H9 (cell line): ENCODE data around the gene DOCK9. TPM values are rescaled to one million over a fixed set of nuclear protein-coding genes. Genes with fewer than 3 reads are reported as not detected.

ENCODE experiments used
- DNase-seq: peaks from one replicate; pipeline ENCODE4 v3.0.0-alpha.2; 2017
- H2AFZ ChIP-seq: one replicate; pipeline ENCODE4 v1.6.1; 2013; ENCODE audit warnings: mild to moderate bottlenecking, low read length, control low read depth, moderate library complexity
- H2AK5ac ChIP-seq: 2 replicates; pipeline ENCODE4 v1.6.1; 2013; ENCODE audit warnings: low read length, control low read depth, mixed read lengths; ENCODE audit not compliant: insufficient read length
- H2BK120ac ChIP-seq: one replicate; pipeline ENCODE4 v1.6.1; 2013; ENCODE audit warnings: low read depth, mild to moderate bottlenecking, low read length, control low read depth, inconsistent platforms; ENCODE audit not compliant: poor library complexity, severe bottlenecking
- H2BK12ac ChIP-seq: 2 replicates; pipeline ENCODE4 v1.6.1; 2013; ENCODE audit warnings: low read length, control low read depth, mixed read lengths, low read depth; ENCODE audit not compliant: insufficient read length
- H2BK15ac ChIP-seq: 2 replicates; pipeline ENCODE4 v1.6.1; 2013; ENCODE audit warnings: low read depth, low read length, control low read depth
- H2BK20ac ChIP-seq: one replicate; pipeline ENCODE4 v1.6.1; 2013; ENCODE audit warnings: low read depth, mild to moderate bottlenecking, low read length, control low read depth, inconsistent platforms; ENCODE audit not compliant: poor library complexity, severe bottlenecking
- H2BK5ac ChIP-seq: 2 replicates; pipeline ENCODE4 v1.6.1; 2013; ENCODE audit warnings: low read length, control low read depth, mixed read lengths; ENCODE audit not compliant: insufficient read length
- H3K14ac ChIP-seq: 2 replicates; pipeline ENCODE4 v1.6.1; 2013; ENCODE audit warnings: low read length, control low read depth; ENCODE audit not compliant: insufficient read depth
- H3K18ac ChIP-seq: 2 replicates; pipeline ENCODE4 v1.6.1; 2013; ENCODE audit warnings: low read depth, mild to moderate bottlenecking, mixed read lengths, low read length, control low read depth; ENCODE audit not compliant: insufficient read length
- H3K23ac ChIP-seq: 2 replicates; pipeline ENCODE4 v1.6.1; 2013; ENCODE audit warnings: low read length, control low read depth, mixed read lengths, low read depth; ENCODE audit not compliant: insufficient read length
- H3K23me2 ChIP-seq: 2 replicates; pipeline ENCODE4 v1.6.1; 2013; ENCODE audit warnings: low read depth, mild to moderate bottlenecking, mixed read lengths, low read length, control low read depth; ENCODE audit not compliant: insufficient read length, poor library complexity, severe bottlenecking
- H3K27ac ChIP-seq: 2 replicates; pipeline ENCODE4 v1.5.1; 2013; ENCODE audit warnings: low read length, control low read depth, mixed read lengths, low read depth; ENCODE audit not compliant: insufficient read length
- H3K27me3 ChIP-seq: 2 replicates; pipeline ENCODE4 v1.6.1; 2013; ENCODE audit warnings: low read length, control low read depth, inconsistent platforms; ENCODE audit not compliant: insufficient read depth
- H3K4ac ChIP-seq: 2 replicates; pipeline ENCODE4 v1.6.1; 2013; ENCODE audit warnings: low read depth, mild to moderate bottlenecking, control low read depth, inconsistent platforms, low read length, moderate library complexity
- H3K4me1 ChIP-seq: 2 replicates; pipeline ENCODE4 v1.6.1; 2013; ENCODE audit warnings: low read length, control low read depth, inconsistent platforms; ENCODE audit not compliant: insufficient read depth
- H3K4me2 ChIP-seq: 2 replicates; pipeline ENCODE4 v1.6.1; 2013; ENCODE audit warnings: low read length, control low read depth, mixed read lengths; ENCODE audit not compliant: insufficient read length, insufficient read depth
- H3K56ac ChIP-seq: 2 replicates; pipeline ENCODE4 v1.6.1; 2013; ENCODE audit warnings: low read depth, mild to moderate bottlenecking, mixed read lengths, low read length, control low read depth; ENCODE audit not compliant: insufficient read length
- H3K79me1 ChIP-seq: 2 replicates; pipeline ENCODE4 v1.6.1; 2013; ENCODE audit warnings: low read depth, mild to moderate bottlenecking, moderate library complexity, low read length, control low read depth, inconsistent platforms; ENCODE audit not compliant: insufficient read depth, poor library complexity, severe bottlenecking
- H3K79me2 ChIP-seq: 2 replicates; pipeline ENCODE4 v1.6.1; 2013; ENCODE audit warnings: low read length, control low read depth, inconsistent platforms; ENCODE audit not compliant: insufficient read depth
- H3K9ac ChIP-seq: 2 replicates; pipeline ENCODE4 v1.6.1; 2013; ENCODE audit warnings: low read length, control low read depth, mixed read lengths; ENCODE audit not compliant: insufficient read length; ENCODE audit errors: extremely low read depth
- H3K9me3 ChIP-seq: one replicate; pipeline ENCODE4 v1.6.1; 2013; ENCODE audit warnings: low read depth, low read length, inconsistent platforms; ENCODE audit not compliant: control insufficient read depth
- H3T11ph ChIP-seq: one replicate; pipeline ENCODE4 v1.6.1; 2013; ENCODE audit warnings: mild to moderate bottlenecking, low read length, control low read depth, inconsistent platforms
- H4K20me1 ChIP-seq: one replicate; pipeline ENCODE4 v1.6.1; 2013; ENCODE audit not compliant: control insufficient read depth, insufficient read length, insufficient read depth
- H4K5ac ChIP-seq: 2 replicates; pipeline ENCODE4 v1.6.1; 2013; ENCODE audit warnings: low read depth, mild to moderate bottlenecking, mixed read lengths, low read length, control low read depth; ENCODE audit not compliant: insufficient read length
- H4K8ac ChIP-seq: replicated peaks from 2 replicates; pipeline ENCODE4 v1.6.1; 2013; ENCODE audit warnings: low read length, control low read depth, mixed read lengths, low read depth; ENCODE audit not compliant: insufficient read length
- H4K91ac ChIP-seq: 2 replicates; pipeline ENCODE4 v1.6.1; 2013; ENCODE audit warnings: low read depth, mild to moderate bottlenecking, moderate library complexity, mixed read lengths, low read length, control low read depth; ENCODE audit not compliant: insufficient read length
- H3K27ac Mint-ChIP-seq, 3 experiments: 2 replicates in 2 of 3; 3 replicates in 1 of 3; pipeline ENCODE4 v1.8.0; 2020 to 2021; ENCODE audit warnings: mixed read lengths in 3 of 3, mild to moderate bottlenecking in 1 of 3, moderate library complexity in 1 of 3
- H3K27me3 Mint-ChIP-seq: 2 replicates; pipeline ENCODE4 v1.8.0; 2021; ENCODE audit warnings: low read depth, mild to moderate bottlenecking, moderate library complexity, mixed read lengths
- H3K36me3 Mint-ChIP-seq, 3 experiments: 2 replicates in 2 of 3; 3 replicates in 1 of 3; pipeline ENCODE4 v1.8.0; 2020 to 2021; ENCODE audit warnings: low read depth in 3 of 3, mixed read lengths in 3 of 3; ENCODE audit not compliant: insufficient read depth in 1 of 3
- H3K4me1 Mint-ChIP-seq, 2 experiments: 2 replicates each; pipeline ENCODE4 v1.8.0; 2020; ENCODE audit warnings: mixed read lengths in 2 of 2
- H3K4me3 Mint-ChIP-seq, 2 experiments: 2 replicates in 1 of 2; 3 replicates in 1 of 2; pipeline ENCODE4 v1.8.0; 2020 to 2021; ENCODE audit warnings: mild to moderate bottlenecking in 2 of 2, mixed read lengths in 2 of 2, moderate library complexity in 1 of 2
- H3K9me3 Mint-ChIP-seq, 2 experiments: 2 replicates in 1 of 2; 3 replicates in 1 of 2; pipeline ENCODE4 v1.8.0; 2020; ENCODE audit warnings: mild to moderate bottlenecking in 2 of 2, mixed read lengths in 2 of 2, moderate library complexity in 1 of 2
- CTCF ChIP-seq: fragments of 200-600 bp; sonication (generic); conservative IDR thresholded peaks from 3 replicates; pipeline ENCODE4 v1.8.0; 2021; ENCODE audit warnings: antibody characterized with exemption, mild to moderate bottlenecking
- WGBS: extraction: QIAGEN DNeasy Blood & Tissue Kit; methylation state at CpG from one replicate; pipeline ENCODE4 v1.1.7; 2013; ENCODE audit warnings: missing lambda C conversion rate, low lambda C conversion rate, mixed read lengths; ENCODE audit not compliant: insufficient read length; ENCODE audit errors: extremely low coverage; 5-methylcytosine and 5-hydroxymethylcytosine counted together
- total RNA-seq: library from RNA; stranded (reverse); gene quantifications from 2 replicates; pipeline ENCODE4 v1.2.1, GENCODE V29; 2021

Gene DOCK9
- total RNA-seq, 1 experiment from 2014 or later, result 23.0 TPM

DNA sequence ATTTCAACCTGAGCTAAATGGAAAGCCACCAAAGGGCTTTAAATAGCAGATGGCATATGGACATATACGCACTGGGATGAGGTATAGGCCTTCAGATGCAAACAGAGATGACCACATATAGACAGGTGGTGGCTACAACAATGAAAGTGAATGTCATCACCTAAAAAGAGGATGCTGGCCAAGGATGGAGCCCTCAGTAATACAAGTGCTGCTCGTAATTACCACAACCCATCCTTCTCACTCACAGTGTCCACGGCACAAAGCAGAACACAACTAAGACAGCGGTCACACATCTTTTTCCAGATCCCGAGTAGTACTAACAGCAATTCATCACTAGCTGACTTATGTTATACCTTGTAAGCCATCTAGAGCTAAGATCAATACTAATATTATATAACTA is 18.2 kb upstream of the DOCK9 start:
- WGBS, result no CpG with 5 or more reads among the region's 5 CpGs
- Histone ChIP-seq H4K91ac (no peak overlapping the region), H3K56ac (no peak overlapping the region), H2AK5ac (no peak overlapping the region), H3K4me1 (peaks cover 4% of the 10 kb centered on the region; the same call in 1 of the 2 replicates), H3K27ac (no peak overlapping the region), H4K20me1 (no peaks in the 10 kb centered on the region), H2BK20ac (no peak overlapping the region), H3K9ac (no peak overlapping the region), H2BK5ac (no peak overlapping the region), H2BK120ac (no peak overlapping the region), H3K4me2 (no peak overlapping the region), H4K8ac (no peak overlapping the region), H3K18ac (no peak overlapping the region), H3K14ac (no peak overlapping the region), H2BK15ac (no peak overlapping the region), H3K23ac (no peak overlapping the region), H3K79me1 (no peaks in the 10 kb centered on the region), H2AFZ (no peak overlapping the region), H3K23me2 (no peaks in the 10 kb centered on the region), H3K9me3 (no peaks in the 10 kb centered on the region), H3K4ac (no peak overlapping the region), H3K79me2 (no peaks in the 10 kb centered on the region), H3T11ph (no peak overlapping the region), H2BK12ac (no peak overlapping the region), H4K5ac (no peak overlapping the region), H3K27me3 (no peaks in the 10 kb centered on the region)
- Mint-ChIP-seq H3K4me1 (peaks cover 28 to 30% of the 10 kb centered on the region in 2 experiments), H3K9me3 (no peaks in the 10 kb centered on the region), H3K36me3 (no peaks in the 10 kb centered on the region), H3K27ac (no peak overlapping the region), H3K27me3 (peaks cover 1% of the 10 kb centered on the region; the same call in 1 of the 2 replicates), H3K4me3 (no peak overlapping the region)
- TF ChIP-seq CTCF, result no peak
- DNase-seq, result no peak
